Epithelial cell of proximal tubule (primary cell): Measurements from ENCODE around the gene SLC7A4. TPM values are rescaled to one million over a fixed set of nuclear protein-coding genes. Genes with fewer than 3 reads are reported as not detected.

Experiments
- DNase-seq: peaks from one replicate; pipeline ENCODE4 v3.0.0-alpha.2; 2011; ENCODE audit warnings: low read depth
- H3K4me3 ChIP-seq: 2 replicates; pipeline ENCODE4 v1.5.1; 2011; ENCODE audit warnings: low read depth, mild to moderate bottlenecking, low read length
- CTCF ChIP-seq: conservative IDR thresholded peaks from 2 replicates; pipeline ENCODE4 v1.5.1; 2012; ENCODE audit warnings: low read depth, mild to moderate bottlenecking, low read length
- total RNA-seq: library from RNA; depleted of rRNA; stranded (reverse); fragments of >200 nt; gene quantifications from 2 replicates; pipeline ENCODE4 v1.2.3, GENCODE V29; 2015

The SLC7A4 gene
- total RNA-seq, 1 donor from 2014 or later: 1.8 TPM

GRCh38 chr22:20988573-20989322 lies 43.6 kb downstream of the SLC7A4 start:
- DNase-seq: no peak
- no peak for TF ChIP-seq CTCF
- H3K4me3 ChIP-seq: no peak overlapping the region

GRCh38 chr22:20987375-20987774 lies 45.0 kb downstream of the SLC7A4 start:
- DNase-seq: no peak
- no peak for TF ChIP-seq CTCF
- H3K4me3 ChIP-seq: no peak overlapping the region

- no peak for DNase-seq
- no peak for TF ChIP-seq CTCF
- H3K4me3 ChIP-seq: no peak overlapping the region
These were observed 46.0 kb downstream of the SLC7A4 start for GRCh38 chr22:20986365-20986764.

- H3K4me3 ChIP-seq: no peak overlapping the region
- no peak for TF ChIP-seq CTCF
- DNase-seq: no peak
These were observed 46.6 kb downstream of the SLC7A4 start for GRCh38 chr22:20985720-20986119.

- DNase-seq: no peak
- H3K4me3 ChIP-seq: peak overlapping the region; percentile 69
- no peak for TF ChIP-seq CTCF
These were observed 49.1 kb downstream of the SLC7A4 start for GRCh38 chr22:20983081-20983771.

- DNase-seq: no peak
- no peak for TF ChIP-seq CTCF
- peak overlapping the region; percentile 69 for H3K4me3 ChIP-seq
These were observed 49.8 kb downstream of the SLC7A4 start for GRCh38 chr22:20982563-20982882.
